ENCODE data around the gene ARHGAP32. TPM values are rescaled to one million over a fixed set of nuclear protein-coding genes. Genes with fewer than 3 reads are reported as not detected.

ARHGAP32 gene
- total RNA-seq, 1 donor: 20.1 TPM

DNA sequence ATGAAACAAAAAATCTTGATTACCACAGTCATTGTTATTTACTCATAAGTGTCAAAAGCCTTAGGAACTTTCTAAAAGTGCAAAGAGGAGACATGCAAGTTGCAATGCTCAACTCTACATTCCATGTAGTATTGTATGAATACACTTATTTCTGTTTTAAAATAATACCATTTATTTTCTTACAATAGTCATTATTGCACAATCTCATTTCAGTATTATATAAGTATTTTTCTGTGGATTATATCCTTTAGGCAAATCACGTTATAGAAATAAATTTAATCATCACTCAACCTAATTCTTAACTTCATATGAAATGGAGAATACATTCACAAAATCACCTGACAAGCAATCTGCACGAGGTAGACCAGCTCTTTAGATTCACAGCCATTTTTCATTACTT is 98.8 kb downstream of the ARHGAP32 start:
- TF ChIP-seq, protein P1, sequence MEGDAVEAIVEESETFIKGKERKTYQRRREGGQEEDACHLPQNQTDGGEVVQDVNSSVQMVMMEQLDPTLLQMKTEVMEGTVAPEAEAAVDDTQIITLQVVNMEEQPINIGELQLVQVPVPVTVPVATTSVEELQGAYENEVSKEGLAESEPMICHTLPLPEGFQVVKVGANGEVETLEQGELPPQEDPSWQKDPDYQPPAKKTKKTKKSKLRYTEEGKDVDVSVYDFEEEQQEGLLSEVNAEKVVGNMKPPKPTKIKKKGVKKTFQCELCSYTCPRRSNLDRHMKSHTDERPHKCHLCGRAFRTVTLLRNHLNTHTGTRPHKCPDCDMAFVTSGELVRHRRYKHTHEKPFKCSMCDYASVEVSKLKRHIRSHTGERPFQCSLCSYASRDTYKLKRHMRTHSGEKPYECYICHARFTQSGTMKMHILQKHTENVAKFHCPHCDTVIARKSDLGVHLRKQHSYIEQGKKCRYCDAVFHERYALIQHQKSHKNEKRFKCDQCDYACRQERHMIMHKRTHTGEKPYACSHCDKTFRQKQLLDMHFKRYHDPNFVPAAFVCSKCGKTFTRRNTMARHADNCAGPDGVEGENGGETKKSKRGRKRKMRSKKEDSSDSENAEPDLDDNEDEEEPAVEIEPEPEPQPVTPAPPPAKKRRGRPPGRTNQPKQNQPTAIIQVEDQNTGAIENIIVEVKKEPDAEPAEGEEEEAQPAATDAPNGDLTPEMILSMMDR (IDR thresholded peaks at IDR 0.05; ENCODE audit: insufficient read depth, low read length): no peak
- no peak overlapping the region for H3K4me3 ChIP-seq (ENCODE audit: low read depth, low read length)
- no peak for DNase-seq (ENCODE audit: low read depth)

DNA sequence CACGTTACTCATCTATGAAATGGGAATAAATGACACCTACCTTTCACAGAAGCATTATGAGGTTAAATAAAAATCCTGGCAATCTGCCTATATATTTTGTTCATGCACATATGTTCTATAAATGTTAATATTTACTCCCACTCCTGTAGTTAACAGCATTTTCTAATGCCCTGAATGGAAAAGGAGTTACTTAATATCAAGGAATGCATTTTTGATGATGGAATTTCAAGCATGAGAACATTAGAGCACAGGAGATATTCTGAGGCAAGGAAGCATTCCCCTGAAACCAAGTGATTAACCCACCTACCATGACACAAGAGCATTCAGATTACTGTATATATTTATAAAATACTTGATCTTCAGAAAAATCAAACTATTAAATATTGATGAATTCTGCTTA is 102.1 kb downstream of the ARHGAP32 start:
- H3K4me3 ChIP-seq (ENCODE audit: low read depth, low read length): no peak overlapping the region

DNA sequence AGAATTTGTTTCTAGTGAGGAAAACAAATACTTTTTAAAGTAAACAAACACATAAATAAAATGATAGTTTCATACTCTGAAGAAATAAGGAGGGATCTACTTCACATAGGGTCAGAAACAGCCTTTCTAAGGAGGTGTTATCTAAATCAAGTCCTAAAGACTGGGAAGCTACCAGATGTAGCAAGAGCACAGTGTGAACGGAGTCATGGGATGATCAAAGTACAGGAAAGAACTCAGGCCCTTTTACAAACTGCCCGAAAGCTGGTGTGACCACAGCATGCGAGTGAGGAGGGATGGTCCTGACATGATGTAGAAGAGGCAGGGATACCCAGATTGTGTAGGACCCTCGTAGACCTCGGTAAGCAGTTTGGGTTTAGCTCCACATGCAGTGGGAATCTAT is 102.8 kb downstream of the ARHGAP32 start:
- H3K4me3 ChIP-seq (ENCODE audit: low read depth, low read length): no peak overlapping the region
- TF ChIP-seq, protein P1 (IDR thresholded peaks at IDR 0.05; ENCODE audit: insufficient read depth, low read length): no peak
- DNase-seq (ENCODE audit: low read depth): no peak

More for the DNA sequence above, 102.1 kb downstream of the ARHGAP32 start:
- DNase-seq (ENCODE audit: low read depth): peak; percentile 49
- TF ChIP-seq, protein P1 (IDR thresholded peaks at IDR 0.05; ENCODE audit: insufficient read depth, low read length): no peak

DNA sequence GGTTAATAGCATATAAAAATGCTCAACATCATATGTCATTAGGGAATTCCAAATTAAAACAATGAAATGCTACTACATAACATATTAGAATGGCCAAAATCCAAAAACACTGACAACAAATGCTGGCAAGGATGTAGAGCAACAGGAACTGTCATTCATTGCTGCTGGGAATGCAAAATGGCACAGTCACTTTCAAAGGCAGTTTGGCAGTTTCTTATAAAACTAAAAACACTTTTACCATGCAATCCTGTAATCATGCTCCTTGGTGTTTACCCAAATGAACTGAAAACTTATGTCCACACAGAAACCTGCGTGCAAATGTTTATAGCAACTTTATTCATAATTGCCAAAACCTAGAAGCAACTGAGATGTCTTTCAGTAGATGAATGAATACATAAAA is 105.1 kb downstream of the ARHGAP32 start:
- no peak for DNase-seq (ENCODE audit: low read depth)
- TF ChIP-seq, protein P1 (IDR thresholded peaks at IDR 0.05; ENCODE audit: insufficient read depth, low read length): no peak
- H3K4me3 ChIP-seq (ENCODE audit: low read depth, low read length): no peak overlapping the region

DNA sequence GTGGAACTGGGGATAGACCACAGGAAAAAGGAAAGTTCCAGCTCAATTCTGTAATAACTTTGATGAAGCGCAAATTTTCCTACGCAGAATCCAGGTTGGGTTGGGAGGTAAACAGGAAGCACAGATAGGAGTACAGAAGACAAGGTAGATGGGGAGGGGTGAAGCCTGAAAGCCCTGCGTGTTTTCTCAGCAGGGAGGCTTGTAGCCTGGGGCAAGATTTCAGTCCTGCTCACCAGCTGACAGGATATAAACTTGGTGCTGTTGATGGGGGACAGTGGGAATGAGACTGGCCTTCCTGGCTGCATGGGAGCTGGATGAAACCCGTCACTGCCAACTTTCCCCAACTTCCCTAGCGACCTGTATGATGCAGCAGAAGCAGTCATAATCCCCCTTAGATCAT is 114.9 kb downstream of the ARHGAP32 start:
- TF ChIP-seq, protein P1 (IDR thresholded peaks at IDR 0.05; ENCODE audit: insufficient read depth, low read length): no peak
- no peak for DNase-seq (ENCODE audit: low read depth)

DNA sequence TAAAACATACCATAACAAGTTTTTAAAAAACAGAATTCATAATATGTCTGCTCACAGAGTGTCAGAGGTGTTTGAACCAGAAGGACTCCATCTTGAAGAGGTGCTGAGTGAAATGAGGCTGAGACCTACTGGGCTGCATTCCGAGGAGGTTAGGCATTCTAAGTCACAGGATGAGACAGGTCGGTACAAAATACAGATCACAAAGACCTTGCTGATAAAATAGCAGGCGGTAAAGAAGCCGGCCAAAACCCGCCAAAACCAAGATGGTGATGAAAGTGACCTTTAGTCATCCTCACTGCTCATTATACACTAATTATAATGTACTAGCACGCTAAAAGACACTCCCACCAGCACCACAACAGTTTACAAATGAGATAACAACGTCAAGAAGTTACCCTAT is 116.4 kb downstream of the ARHGAP32 start:
- no peak overlapping the region for H3K4me3 ChIP-seq (ENCODE audit: low read depth, low read length)
- DNase-seq (ENCODE audit: low read depth): no peak
- TF ChIP-seq, protein P1 (IDR thresholded peaks at IDR 0.05; ENCODE audit: insufficient read depth, low read length): no peak

More for the DNA sequence above, 114.9 kb downstream of the ARHGAP32 start:
- no peak overlapping the region for H3K4me3 ChIP-seq (ENCODE audit: low read depth, low read length)

DNA sequence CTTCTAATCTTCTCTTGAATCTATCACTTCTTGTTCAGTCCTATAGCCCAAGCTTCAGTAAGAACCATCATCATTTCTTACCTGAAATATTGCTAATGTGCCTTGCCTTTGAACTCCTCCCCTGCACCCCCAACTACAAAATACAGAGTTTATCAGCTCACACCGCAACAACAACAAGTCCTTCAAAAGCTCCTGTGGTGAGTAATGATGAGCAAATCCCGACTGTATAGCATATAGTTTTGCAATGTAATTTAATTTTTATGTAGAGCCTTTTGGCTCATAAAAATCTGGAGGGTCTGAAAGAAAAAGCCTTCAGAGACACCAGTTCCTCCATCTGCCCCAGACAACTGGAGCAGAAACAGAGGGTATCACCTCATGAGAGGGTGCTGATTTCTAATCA is 124.7 kb downstream of the ARHGAP32 start:
- no peak overlapping the region for H3K4me3 ChIP-seq (ENCODE audit: low read depth, low read length)
- TF ChIP-seq, protein P1 (IDR thresholded peaks at IDR 0.05; ENCODE audit: insufficient read depth, low read length): no peak
- DNase-seq (ENCODE audit: low read depth): no peak
